Measurements from ENCODE around the gene PEX6. TPM values are rescaled to one million over a fixed set of nuclear protein-coding genes. Genes with fewer than 3 reads are reported as not detected.

Gene PEX6
- polyA plus RNA-seq, 2 of the 4 experiments (the other 2 are of a cell fraction): 4.6 to 8.6 TPM

DNA sequence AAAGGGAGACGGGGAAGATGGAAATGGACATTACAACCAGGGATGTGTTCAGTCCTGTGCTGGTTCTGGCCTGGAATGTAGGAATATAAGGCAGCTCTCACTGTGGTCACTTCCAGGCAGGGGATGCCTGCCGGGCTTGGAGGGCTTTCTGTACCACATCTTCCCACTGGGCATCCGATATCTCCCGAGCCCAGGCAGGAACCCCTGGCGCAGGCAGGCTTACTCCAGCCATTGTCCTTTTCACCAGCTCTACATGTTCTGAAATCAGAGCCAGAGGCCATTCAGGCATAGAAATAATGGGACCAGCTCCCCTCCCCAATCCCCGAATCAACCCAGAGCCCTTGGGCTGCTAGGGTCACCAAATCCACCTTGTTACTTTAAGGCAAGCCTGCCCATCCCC lies 33.4 kb upstream of the PEX6 start:
- FAIRE-seq (no peak), ATAC-seq (no peak), DNase-seq (ENCODE audit: low read depth in 1 of 2, low spot score in 1 of 2) (no peak)
- Histone ChIP-seq H3K27ac (no peak overlapping the region), H3K9me3 (no peaks in the 10 kb centered on the region), H3K4me2 (peak overlapping the region; percentile 79), H3K4me3 (no peak overlapping the region), H3K4me1 (peaks cover 13% of the 10 kb centered on the region; the same call in 1 of the 3 replicates)
- ChIA-PET CTCF (interaction anchor here (2.0 kb wide), 1 partner anchor 131 kb away, joined by 11 read pairs; no protein-coding TSS in a partner anchor), POLR2A (interaction anchor here (1.4 to 1.6 kb wide), 2 partner anchors 28 to 41 kb away, joined by 3 read pairs; partner anchors contain the start of genes CUL7 and PPP2R5D)
- TF ChIP-seq NFE2L2 (conservative IDR thresholded peaks at IDR 0.05; ENCODE audit: low read length) (no peak), NR3C1 (IDR thresholded peaks at IDR 0.05) (no peak), CHD2 (IDR thresholded peaks at IDR 0.05; ENCODE audit: low read length, partially characterized antibody) (no peak), TP53 (CRISPR knock-in tag; IDR thresholded peaks at IDR 0.05) (no peak), POLR2A (IDR thresholded peaks at IDR 0.05; ENCODE audit: low read length) (no peak)
- 94% methylated on average over 6 of the region's 6 CpGs for WGBS (ENCODE audit: missing lambda C conversion rate)

DNA sequence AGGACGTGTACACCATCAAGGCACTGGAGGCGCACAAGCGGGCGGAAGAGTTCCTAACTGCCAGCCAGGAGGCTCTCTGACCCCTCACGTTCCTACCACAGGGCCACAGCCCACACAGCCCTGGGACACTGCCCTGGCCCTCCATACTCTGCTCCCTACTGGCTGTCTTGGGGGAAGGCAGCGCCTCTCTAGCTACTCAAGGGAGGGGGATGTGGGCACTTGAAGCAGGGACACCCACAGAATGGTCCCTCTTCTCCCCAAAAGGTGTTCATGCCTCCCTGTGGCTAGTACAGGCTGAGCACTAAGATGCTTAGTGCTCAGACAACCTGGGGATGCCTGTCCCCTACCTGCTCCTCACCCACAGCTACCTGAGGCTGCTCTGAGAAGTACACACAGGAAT lies 32.2 kb upstream of the PEX6 start:
- DNase-seq (ENCODE audit: low read depth in 1 of 2, low spot score in 1 of 2): no peak
- H3K4me2 ChIP-seq: no peak overlapping the region
- H3K4me3 ChIP-seq: no peak overlapping the region
- 81% methylated on average over 6 of the region's 6 CpGs for WGBS (ENCODE audit: missing lambda C conversion rate)
- no peaks in the 10 kb centered on the region for H3K9me3 ChIP-seq
- peaks cover 13% of the 10 kb centered on the region; the same call in 1 of the 3 replicates for H3K4me1 ChIP-seq
- FAIRE-seq: no peak
- CTCF ChIA-PET: interaction anchor here (0.6 to 7.3 kb wide), 4 partner anchors 12 to 195 kb away, joined by 3 to 69 read pairs (median 10); no protein-coding TSS in a partner anchor
- TF ChIP-seq, protein P1, sequence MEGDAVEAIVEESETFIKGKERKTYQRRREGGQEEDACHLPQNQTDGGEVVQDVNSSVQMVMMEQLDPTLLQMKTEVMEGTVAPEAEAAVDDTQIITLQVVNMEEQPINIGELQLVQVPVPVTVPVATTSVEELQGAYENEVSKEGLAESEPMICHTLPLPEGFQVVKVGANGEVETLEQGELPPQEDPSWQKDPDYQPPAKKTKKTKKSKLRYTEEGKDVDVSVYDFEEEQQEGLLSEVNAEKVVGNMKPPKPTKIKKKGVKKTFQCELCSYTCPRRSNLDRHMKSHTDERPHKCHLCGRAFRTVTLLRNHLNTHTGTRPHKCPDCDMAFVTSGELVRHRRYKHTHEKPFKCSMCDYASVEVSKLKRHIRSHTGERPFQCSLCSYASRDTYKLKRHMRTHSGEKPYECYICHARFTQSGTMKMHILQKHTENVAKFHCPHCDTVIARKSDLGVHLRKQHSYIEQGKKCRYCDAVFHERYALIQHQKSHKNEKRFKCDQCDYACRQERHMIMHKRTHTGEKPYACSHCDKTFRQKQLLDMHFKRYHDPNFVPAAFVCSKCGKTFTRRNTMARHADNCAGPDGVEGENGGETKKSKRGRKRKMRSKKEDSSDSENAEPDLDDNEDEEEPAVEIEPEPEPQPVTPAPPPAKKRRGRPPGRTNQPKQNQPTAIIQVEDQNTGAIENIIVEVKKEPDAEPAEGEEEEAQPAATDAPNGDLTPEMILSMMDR (IDR thresholded peaks at IDR 0.05): no peak
- TF ChIP-seq CHD2 (IDR thresholded peaks at IDR 0.05; ENCODE audit: low read length, partially characterized antibody) (no peak), EHF (CRISPR knock-in tag; IDR thresholded peaks at IDR 0.05) (no peak), MYC (IDR thresholded peaks at IDR 0.05; ENCODE audit: borderline replicate concordance, low read length) (no peak), ZNF302 (CRISPR knock-in tag; IDR thresholded peaks at IDR 0.05) (no peak), KDM5A (IDR thresholded peaks at IDR 0.05) (no peak), BHLHE40 (IDR thresholded peaks at IDR 0.05; ENCODE audit: low read depth, low read length) (no peak), RNF2 (IDR thresholded peaks at IDR 0.05; ENCODE audit: borderline replicate concordance, low read depth) (no peak), FOSB (CRISPR knock-in tag; IDR thresholded peaks at IDR 0.05) (no peak), SREBF2 (IDR thresholded peaks at IDR 0.05) (no peak)
- H3K27ac ChIP-seq: no peak overlapping the region
- POLR2A ChIA-PET: interaction anchor here (0.7 to 1.9 kb wide), 2 partner anchors 9 to 27 kb away, joined by 3 to 6 read pairs; partner anchors contain the start of gene PPP2R5D
- ATAC-seq: no peak

DNA sequence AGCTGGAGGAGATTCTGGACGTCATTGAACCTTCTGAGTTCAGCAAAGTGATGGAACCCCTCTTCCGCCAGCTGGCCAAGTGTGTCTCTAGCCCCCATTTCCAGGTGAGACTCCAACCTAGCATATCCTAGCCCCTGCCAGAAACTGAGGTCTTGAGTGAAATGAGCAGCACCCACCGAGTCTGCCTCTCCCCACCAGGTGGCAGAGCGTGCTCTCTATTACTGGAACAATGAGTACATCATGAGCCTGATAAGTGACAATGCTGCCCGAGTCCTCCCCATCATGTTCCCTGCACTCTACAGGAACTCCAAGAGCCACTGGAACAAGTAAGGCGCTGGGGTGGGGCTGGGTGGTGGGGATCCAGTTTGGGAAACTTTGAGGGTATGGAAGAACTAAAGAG lies 30.1 kb upstream of the PEX6 start:
- H3K4me1 ChIP-seq: peaks cover 7% of the 10 kb centered on the region; the same call in 1 of the 3 replicates
- ChIA-PET CTCF (interaction anchor here (0.9 to 7.3 kb wide), 10 partner anchors 10 to 136 kb away, joined by 3 to 69 read pairs (median 4); no protein-coding TSS in a partner anchor), POLR2A (no interaction called here)
- TF ChIP-seq RAD21 (conservative IDR thresholded peaks at IDR 0.05 in 1 of 2, IDR thresholded peaks at IDR 0.05 in 1 of 2): peak; percentile 19 to 32; a peak in 3 of 5 replicates
- TF ChIP-seq SMC3 (IDR thresholded peaks at IDR 0.05): peak; percentile 28; the same call in 1 of the 3 replicates
- TF ChIP-seq SREBF2 (IDR thresholded peaks at IDR 0.05): no peak
- TF ChIP-seq HOXB5 (CRISPR knock-in tag; IDR thresholded peaks at IDR 0.05): no peak
- TF ChIP-seq MYC (IDR thresholded peaks at IDR 0.05; ENCODE audit: borderline replicate concordance, low read length): no peak
- TF ChIP-seq, protein P1 (IDR thresholded peaks at IDR 0.05): peak; percentile 39
- ATAC-seq (peak in 1 of 2 experiments; percentile 27; a peak in 1 of 6 replicates), DNase-seq (ENCODE audit: low read depth in 1 of 2, low spot score in 1 of 2) (peak in 1 of 2 experiments; percentile 58), FAIRE-seq (no peak)
- H3K27ac ChIP-seq: no peak overlapping the region
- H3K4me3 ChIP-seq: no peak overlapping the region
- H3K4me2 ChIP-seq: no peak overlapping the region
- no peaks in the 10 kb centered on the region for H3K9me3 ChIP-seq
- WGBS (ENCODE audit: missing lambda C conversion rate): 73% methylated on average over 5 of the region's 6 CpGs
